Measurements from ENCODE around the gene TBC1D5.

- TF ChIP-seq CTCF (IDR thresholded peaks at IDR 0.05; ENCODE audit: low read depth, low read length, poor library complexity, severe bottlenecking) (no peak), EZH2phosphoT487 (IDR thresholded peaks at IDR 0.05; ENCODE audit: borderline replicate concordance, low read length) (no peak)
Measured at GRCh38 chr3:17339132-17339575, 403.3 kb downstream of the TBC1D5 start.
